ENCODE measurements around the gene ZNF516. TPM values are rescaled to one million over a fixed set of nuclear protein-coding genes. Genes with fewer than 3 reads are reported as not detected.
A peak's percentile ranks its signal among the peaks of the same experiment; 100 is the strongest.
"Not testable (repeated sequence)": the region's sequence is repeated elsewhere in the genome, so short reads cannot be mapped to it uniquely, and the experiment has no call there.

Gene ZNF516, protein sequence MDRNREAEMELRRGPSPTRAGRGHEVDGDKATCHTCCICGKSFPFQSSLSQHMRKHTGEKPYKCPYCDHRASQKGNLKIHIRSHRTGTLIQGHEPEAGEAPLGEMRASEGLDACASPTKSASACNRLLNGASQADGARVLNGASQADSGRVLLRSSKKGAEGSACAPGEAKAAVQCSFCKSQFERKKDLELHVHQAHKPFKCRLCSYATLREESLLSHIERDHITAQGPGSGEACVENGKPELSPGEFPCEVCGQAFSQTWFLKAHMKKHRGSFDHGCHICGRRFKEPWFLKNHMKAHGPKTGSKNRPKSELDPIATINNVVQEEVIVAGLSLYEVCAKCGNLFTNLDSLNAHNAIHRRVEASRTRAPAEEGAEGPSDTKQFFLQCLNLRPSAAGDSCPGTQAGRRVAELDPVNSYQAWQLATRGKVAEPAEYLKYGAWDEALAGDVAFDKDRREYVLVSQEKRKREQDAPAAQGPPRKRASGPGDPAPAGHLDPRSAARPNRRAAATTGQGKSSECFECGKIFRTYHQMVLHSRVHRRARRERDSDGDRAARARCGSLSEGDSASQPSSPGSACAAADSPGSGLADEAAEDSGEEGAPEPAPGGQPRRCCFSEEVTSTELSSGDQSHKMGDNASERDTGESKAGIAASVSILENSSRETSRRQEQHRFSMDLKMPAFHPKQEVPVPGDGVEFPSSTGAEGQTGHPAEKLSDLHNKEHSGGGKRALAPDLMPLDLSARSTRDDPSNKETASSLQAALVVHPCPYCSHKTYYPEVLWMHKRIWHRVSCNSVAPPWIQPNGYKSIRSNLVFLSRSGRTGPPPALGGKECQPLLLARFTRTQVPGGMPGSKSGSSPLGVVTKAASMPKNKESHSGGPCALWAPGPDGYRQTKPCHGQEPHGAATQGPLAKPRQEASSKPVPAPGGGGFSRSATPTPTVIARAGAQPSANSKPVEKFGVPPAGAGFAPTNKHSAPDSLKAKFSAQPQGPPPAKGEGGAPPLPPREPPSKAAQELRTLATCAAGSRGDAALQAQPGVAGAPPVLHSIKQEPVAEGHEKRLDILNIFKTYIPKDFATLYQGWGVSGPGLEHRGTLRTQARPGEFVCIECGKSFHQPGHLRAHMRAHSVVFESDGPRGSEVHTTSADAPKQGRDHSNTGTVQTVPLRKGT
- total RNA-seq = 11.5 TPM
- long read RNA-seq, partial matches to known transcripts = 1 of 9 reads
- long read RNA-seq, other reads (novel, unspliced or antisense) = 6 of 9 reads

DNA sequence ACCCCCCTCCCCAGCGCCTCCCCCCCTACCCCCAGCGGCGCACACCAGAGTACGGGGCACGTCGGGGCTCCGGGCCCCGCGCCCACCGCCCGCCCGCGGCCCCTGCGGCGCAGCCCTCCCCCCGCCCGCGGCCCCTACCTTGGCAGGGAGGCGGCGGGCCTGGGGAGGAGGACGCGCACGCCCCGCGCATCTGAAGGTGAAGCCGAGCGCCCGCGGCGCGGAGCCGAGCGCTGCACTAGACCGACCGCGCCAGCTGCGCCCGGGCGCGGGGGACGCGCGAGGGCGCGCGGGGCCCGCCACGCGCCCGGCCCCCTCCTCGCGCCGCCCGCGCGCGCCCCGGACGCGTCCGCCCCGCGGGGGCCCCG lies at the start of gene ZNF516:
ZNF516 (minus strand) TSS at position 237 of the 365 bp plus-strand sequence. CDS start 52,188 bp downstream, outside the sequence.
- Histone ChIP-seq H3K27ac (replicated peaks) (peak within 1 kb of the TSS; percentile 84), H3K36me3 (no peaks in the 10 kb centered on the region), H3K27me3 (ENCODE audit: low read depth) (no peaks in the 10 kb centered on the region), H3K4me1 (peaks cover 49% of the 10 kb centered on the region), H3K4me3 (peak within 1 kb of the TSS; percentile 87), H3K9me3 (replicated peaks) (no peaks in the 10 kb centered on the region)
- peak; percentile 46 for DNase-seq
- TF ChIP-seq, protein P1, sequence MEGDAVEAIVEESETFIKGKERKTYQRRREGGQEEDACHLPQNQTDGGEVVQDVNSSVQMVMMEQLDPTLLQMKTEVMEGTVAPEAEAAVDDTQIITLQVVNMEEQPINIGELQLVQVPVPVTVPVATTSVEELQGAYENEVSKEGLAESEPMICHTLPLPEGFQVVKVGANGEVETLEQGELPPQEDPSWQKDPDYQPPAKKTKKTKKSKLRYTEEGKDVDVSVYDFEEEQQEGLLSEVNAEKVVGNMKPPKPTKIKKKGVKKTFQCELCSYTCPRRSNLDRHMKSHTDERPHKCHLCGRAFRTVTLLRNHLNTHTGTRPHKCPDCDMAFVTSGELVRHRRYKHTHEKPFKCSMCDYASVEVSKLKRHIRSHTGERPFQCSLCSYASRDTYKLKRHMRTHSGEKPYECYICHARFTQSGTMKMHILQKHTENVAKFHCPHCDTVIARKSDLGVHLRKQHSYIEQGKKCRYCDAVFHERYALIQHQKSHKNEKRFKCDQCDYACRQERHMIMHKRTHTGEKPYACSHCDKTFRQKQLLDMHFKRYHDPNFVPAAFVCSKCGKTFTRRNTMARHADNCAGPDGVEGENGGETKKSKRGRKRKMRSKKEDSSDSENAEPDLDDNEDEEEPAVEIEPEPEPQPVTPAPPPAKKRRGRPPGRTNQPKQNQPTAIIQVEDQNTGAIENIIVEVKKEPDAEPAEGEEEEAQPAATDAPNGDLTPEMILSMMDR (IDR thresholded peaks at IDR 0.05; ENCODE audit: borderline replicate concordance) = no peak
- intact Hi-C loops (cut with micrococcal nuclease) = no loop called here

DNA sequence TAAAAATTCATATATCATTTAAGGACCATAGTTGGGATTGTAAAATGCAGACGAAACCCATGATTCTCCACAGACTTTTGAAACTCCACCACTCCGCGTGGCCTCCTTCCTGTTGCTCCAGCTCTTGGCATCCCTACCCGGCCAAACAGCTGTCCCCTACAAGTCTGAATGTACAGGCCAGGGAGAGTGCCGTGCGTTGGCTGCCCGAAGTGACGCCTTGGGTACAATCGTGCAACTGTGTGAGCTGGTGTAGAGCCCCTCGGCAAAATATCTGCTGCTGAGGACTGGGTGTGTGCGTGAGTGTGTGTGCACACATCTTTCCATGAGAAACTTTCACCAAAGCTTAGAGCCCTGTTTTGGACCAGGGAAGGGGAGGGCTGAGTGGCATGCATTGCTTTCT lies 43.8 kb upstream of the ZNF516 start:
- intact Hi-C loops (cut with micrococcal nuclease) = no loop called here
- no peak overlapping the region for H3K4me3 ChIP-seq
- H3K4me1 ChIP-seq = no peaks in the 10 kb centered on the region
- H3K9me3 ChIP-seq (replicated peaks) = no peaks in the 10 kb centered on the region
- DNase-seq = no peak
- H3K27me3 ChIP-seq (ENCODE audit: low read depth) = peaks cover 47% of the 10 kb centered on the region
- TF ChIP-seq, protein P1 (IDR thresholded peaks at IDR 0.05; ENCODE audit: borderline replicate concordance) = no peak
- H3K27ac ChIP-seq (replicated peaks) = no peak overlapping the region
- no peaks in the 10 kb centered on the region for H3K36me3 ChIP-seq

DNA sequence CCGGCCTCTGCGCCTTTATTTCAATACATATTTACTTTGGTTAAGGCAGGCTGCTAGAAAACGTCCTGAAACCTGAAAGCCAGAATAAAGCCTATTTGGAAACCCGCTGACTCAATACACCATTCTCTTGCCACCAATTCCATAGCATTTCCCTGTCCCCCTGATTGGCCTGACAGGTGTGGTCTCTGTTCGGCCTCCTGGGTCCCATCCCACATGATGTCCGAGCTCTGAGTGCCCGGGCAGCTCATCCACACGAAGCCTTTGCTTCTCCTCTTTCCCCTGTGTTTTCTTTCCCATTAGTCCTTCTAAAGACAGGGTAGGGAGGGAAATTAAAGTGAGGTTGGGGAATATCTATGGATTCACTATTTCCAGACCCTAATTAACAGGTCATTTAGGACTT lies 42.6 kb upstream of the ZNF516 start:
- no peaks in the 10 kb centered on the region for H3K36me3 ChIP-seq
- H3K4me1 ChIP-seq = no peaks in the 10 kb centered on the region
- no peak for DNase-seq
- H3K9me3 ChIP-seq (replicated peaks) = no peaks in the 10 kb centered on the region
- intact Hi-C loops (cut with micrococcal nuclease) = no loop called here
- no peak overlapping the region for H3K27ac ChIP-seq (replicated peaks)
- TF ChIP-seq, protein P1 (IDR thresholded peaks at IDR 0.05; ENCODE audit: borderline replicate concordance) = no peak
- peaks cover 35% of the 10 kb centered on the region for H3K27me3 ChIP-seq (ENCODE audit: low read depth)
- no peak overlapping the region for H3K4me3 ChIP-seq

- H3K9me3 ChIP-seq (replicated peaks); H3K27ac ChIP-seq (replicated peaks); DNase-seq; H3K4me1 ChIP-seq; H3K36me3 ChIP-seq; intact Hi-C loops (cut with micrococcal nuclease); H3K4me3 ChIP-seq: not testable (repeated sequence)
- H3K27me3 ChIP-seq (ENCODE audit: low read depth) = peaks cover 28% of the 10 kb centered on the region
Measured at GRCh38 chr18:76536593-76536992, 41.6 kb upstream of the ZNF516 start.

GRCh38 chr18:76532875-76533274 lies 37.8 kb upstream of the ZNF516 start:
- Histone ChIP-seq H3K36me3 (no peaks in the 10 kb centered on the region), H3K9me3 (replicated peaks) (no peaks in the 10 kb centered on the region), H3K4me3 (no peak overlapping the region), H3K4me1 (peaks cover 8% of the 10 kb centered on the region), H3K27me3 (ENCODE audit: low read depth) (peaks cover 29% of the 10 kb centered on the region), H3K27ac (replicated peaks) (no peak overlapping the region)
- no peak for DNase-seq
- intact Hi-C loops (cut with micrococcal nuclease) = no loop called here
- TF ChIP-seq, protein P1 (IDR thresholded peaks at IDR 0.05; ENCODE audit: borderline replicate concordance) = no peak
